OCI-LY1 (cell line): ENCODE data around the gene THBS4.

Experiments
- H2AFZ ChIP-seq: fragments of 200-600 bp; sonication (generic), shearing (Covaris generic); 2 replicates; pipeline ENCODE4 v1.6.0; 2014; ENCODE audit warnings: antibody characterized with exemption, mild to moderate bottlenecking, low read length
- H3F3A ChIP-seq: fragments of 200-600 bp; sonication (generic), shearing (Covaris generic); 2 replicates; pipeline ENCODE4 v1.6.0; 2014; ENCODE audit warnings: mild to moderate bottlenecking, antibody characterized with exemption, low read length, moderate library complexity; ENCODE audit not compliant: insufficient read depth
- H3K27ac ChIP-seq: fragments of 200-600 bp; sonication (generic); 2 replicates; pipeline ENCODE4 v1.5.1; 2014; ENCODE audit warnings: low read length, mixed run types, mild to moderate bottlenecking, low read depth; ENCODE audit not compliant: poor library complexity, severe bottlenecking
- H3K27me3 ChIP-seq: fragments of 200-600 bp; sonication (generic); 2 replicates; pipeline ENCODE4 v1.6.0; 2014; ENCODE audit warnings: antibody characterized with exemption, mild to moderate bottlenecking, low read length, moderate library complexity; ENCODE audit not compliant: insufficient read depth
- H3K36me3 ChIP-seq: fragments of 200-600 bp; sonication (generic); 2 replicates; pipeline ENCODE4 v1.6.1; 2014; ENCODE audit warnings: mild to moderate bottlenecking, antibody characterized with exemption, low read length, moderate library complexity, mixed read lengths; ENCODE audit not compliant: insufficient read depth
- H3K4me1 ChIP-seq: fragments of 200-600 bp; sonication (generic); 2 replicates; pipeline ENCODE4 v1.5.1; 2014; ENCODE audit warnings: mild to moderate bottlenecking, low read length, moderate library complexity; ENCODE audit not compliant: insufficient read depth, severe bottlenecking
- H3K4me2 ChIP-seq: fragments of 200-600 bp; sonication (generic), shearing (Covaris generic); 2 replicates; pipeline ENCODE4 v1.6.1; 2014; ENCODE audit warnings: low read length
- H3K4me3 ChIP-seq: fragments of 200-600 bp; sonication (generic); 2 replicates; pipeline ENCODE4 v1.5.1; 2014; ENCODE audit warnings: low read length, low read depth, mild to moderate bottlenecking, mixed read lengths; ENCODE audit not compliant: poor library complexity, severe bottlenecking
- H3K79me2 ChIP-seq: fragments of 200-600 bp; shearing (Covaris generic); 2 replicates; pipeline ENCODE4 v1.6.1; 2016; ENCODE audit warnings: mixed run types, low read length, mixed read lengths; ENCODE audit not compliant: insufficient read depth
- H3K9ac ChIP-seq: fragments of 200-600 bp; sonication (generic), shearing (Covaris generic); 2 replicates; pipeline ENCODE4 v1.6.1; 2014; ENCODE audit warnings: mild to moderate bottlenecking, low read length, mixed read lengths
- H3K9me2 ChIP-seq: fragments of 200-600 bp; sonication (generic), shearing (Covaris generic); 2 replicates; pipeline ENCODE4 v1.6.1; 2014; ENCODE audit warnings: low read depth, mild to moderate bottlenecking, low read length, mixed read lengths
- H3K9me3 ChIP-seq: fragments of 200-600 bp; shearing (Covaris generic); 2 replicates; pipeline ENCODE4 v1.6.1; 2014; ENCODE audit warnings: low read length, mixed read lengths
- H4K20me1 ChIP-seq: fragments of 200-600 bp; sonication (generic), shearing (Covaris generic); 2 replicates; pipeline ENCODE4 v1.6.0; 2016; ENCODE audit warnings: mild to moderate bottlenecking, low read length; ENCODE audit not compliant: insufficient read depth
- EZH2 ChIP-seq: fragments of 200-600 bp; sonication (generic), shearing (Covaris generic); IDR thresholded peaks from 2 replicates; pipeline ENCODE4 v1.8.0; 2017; ENCODE audit warnings: borderline replicate concordance, mixed run types, mild to moderate bottlenecking, antibody characterized with exemption, low read length, moderate library complexity, mixed read lengths
- TF ChIP-seq, protein P1 (sequence below): fragments of 200-600 bp; sonication (generic), shearing (Covaris generic); IDR thresholded peaks from 2 replicates; pipeline ENCODE4 v1.5.1; 2017; ENCODE audit warnings: mild to moderate bottlenecking, antibody characterized with exemption, low read length, moderate library complexity, mixed read lengths

The THBS4 gene

DNA sequence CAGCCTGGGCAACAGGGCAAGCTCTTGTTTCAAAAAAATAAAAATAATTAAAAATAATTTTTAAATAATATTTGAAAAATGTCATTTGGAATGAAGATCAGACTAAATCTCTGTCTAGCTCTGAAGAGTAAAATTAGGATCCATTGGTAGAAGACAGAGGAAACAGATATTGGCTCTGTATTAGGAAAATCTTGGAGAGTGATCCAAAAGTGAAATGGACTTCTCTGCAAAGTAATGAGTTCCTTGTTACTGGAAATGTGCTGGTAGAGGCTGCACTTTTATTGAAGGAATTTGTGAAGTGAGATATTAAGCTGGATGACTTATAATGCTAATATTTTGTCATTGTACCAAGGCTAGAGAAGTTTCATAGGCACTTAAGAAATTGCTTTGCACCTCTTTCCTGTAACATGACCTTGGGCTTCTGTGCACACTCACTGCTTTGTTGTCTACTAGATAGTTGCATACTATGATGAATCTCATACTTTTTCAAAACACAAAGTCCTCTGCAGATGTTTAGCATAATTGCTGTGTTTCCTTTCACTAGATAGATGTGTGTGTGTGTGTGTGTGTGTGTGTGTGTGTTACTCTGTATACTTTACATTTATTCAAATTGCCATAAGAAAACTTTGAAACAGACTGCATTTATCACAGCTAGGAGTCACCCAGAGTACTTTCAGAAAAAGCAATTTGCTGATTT is 13.1 kb downstream of the THBS4 start:
- H3K4me2 ChIP-seq, result no peak overlapping the region
- TF ChIP-seq, protein P1, sequence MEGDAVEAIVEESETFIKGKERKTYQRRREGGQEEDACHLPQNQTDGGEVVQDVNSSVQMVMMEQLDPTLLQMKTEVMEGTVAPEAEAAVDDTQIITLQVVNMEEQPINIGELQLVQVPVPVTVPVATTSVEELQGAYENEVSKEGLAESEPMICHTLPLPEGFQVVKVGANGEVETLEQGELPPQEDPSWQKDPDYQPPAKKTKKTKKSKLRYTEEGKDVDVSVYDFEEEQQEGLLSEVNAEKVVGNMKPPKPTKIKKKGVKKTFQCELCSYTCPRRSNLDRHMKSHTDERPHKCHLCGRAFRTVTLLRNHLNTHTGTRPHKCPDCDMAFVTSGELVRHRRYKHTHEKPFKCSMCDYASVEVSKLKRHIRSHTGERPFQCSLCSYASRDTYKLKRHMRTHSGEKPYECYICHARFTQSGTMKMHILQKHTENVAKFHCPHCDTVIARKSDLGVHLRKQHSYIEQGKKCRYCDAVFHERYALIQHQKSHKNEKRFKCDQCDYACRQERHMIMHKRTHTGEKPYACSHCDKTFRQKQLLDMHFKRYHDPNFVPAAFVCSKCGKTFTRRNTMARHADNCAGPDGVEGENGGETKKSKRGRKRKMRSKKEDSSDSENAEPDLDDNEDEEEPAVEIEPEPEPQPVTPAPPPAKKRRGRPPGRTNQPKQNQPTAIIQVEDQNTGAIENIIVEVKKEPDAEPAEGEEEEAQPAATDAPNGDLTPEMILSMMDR, result no peak
- TF ChIP-seq EZH2, result no peak

DNA sequence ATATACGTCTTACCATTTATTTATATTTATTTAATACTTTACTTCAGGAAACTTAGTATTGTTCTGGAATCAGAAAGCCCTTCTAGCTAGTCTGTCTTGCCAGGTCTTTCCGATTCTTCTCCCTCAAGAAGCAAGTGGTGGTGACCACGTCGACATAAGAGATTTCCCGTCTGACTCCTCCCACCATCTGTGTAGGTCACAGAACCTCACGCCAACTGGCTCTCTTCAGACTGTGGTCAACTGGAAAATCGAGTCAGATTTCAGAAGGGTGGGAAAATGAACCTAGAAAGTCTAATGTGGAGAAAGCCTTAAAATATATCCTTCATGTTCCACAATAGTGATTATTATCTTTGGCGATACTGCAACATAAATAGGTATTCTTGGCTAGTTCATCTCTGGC is 17.3 kb downstream of the THBS4 start:
- H3K4me1 ChIP-seq, result no peaks in the 10 kb centered on the region
- H3K4me3 ChIP-seq, result no peak overlapping the region
- H3K79me2 ChIP-seq, result no peaks in the 10 kb centered on the region
- H3K9me2 ChIP-seq, result no peaks in the 10 kb centered on the region
- no peaks in the 10 kb centered on the region for H4K20me1 ChIP-seq
- no peak overlapping the region for H3K27ac ChIP-seq
- no peaks in the 10 kb centered on the region for H3K27me3 ChIP-seq
- no peak for TF ChIP-seq EZH2
- TF ChIP-seq, protein P1, result no peak
- no peak overlapping the region for H2AFZ ChIP-seq
- H3K9ac ChIP-seq, result no peak overlapping the region
- H3K9me3 ChIP-seq, result no peaks in the 10 kb centered on the region
- H3K4me2 ChIP-seq, result no peak overlapping the region
- no peaks in the 10 kb centered on the region for H3F3A ChIP-seq
- no peaks in the 10 kb centered on the region for H3K36me3 ChIP-seq

More for the DNA sequence above, 13.1 kb downstream of the THBS4 start:
- no peaks in the 10 kb centered on the region for H3K4me1 ChIP-seq
- no peaks in the 10 kb centered on the region for H3K9me3 ChIP-seq
- no peaks in the 10 kb centered on the region for H4K20me1 ChIP-seq
- no peaks in the 10 kb centered on the region for H3K79me2 ChIP-seq
- H2AFZ ChIP-seq, result no peak overlapping the region
- no peak overlapping the region for H3K27ac ChIP-seq
- no peak overlapping the region for H3K9ac ChIP-seq
- no peaks in the 10 kb centered on the region for H3K9me2 ChIP-seq
- no peak overlapping the region for H3K4me3 ChIP-seq
- H3K36me3 ChIP-seq, result no peaks in the 10 kb centered on the region
- no peaks in the 10 kb centered on the region for H3K27me3 ChIP-seq
- H3F3A ChIP-seq, result no peaks in the 10 kb centered on the region

DNA sequence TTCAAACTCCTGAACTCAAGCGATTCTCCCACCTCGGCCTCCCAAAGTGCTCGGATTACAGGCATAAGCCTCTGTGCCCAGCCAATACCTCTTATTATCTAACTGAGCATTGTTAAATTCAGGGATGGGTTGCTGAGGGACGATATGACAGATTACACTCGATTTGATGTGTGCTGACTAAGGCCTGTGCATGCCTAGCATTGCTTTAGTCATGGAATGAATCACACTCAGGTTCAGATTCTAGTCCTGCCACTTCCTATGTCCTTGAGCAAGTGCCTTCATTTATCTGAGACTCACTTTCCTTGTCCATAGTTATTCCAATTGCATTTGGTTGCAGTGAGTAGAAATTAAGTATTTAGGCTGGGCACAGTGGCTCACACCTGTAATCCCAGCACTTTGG is 19.5 kb downstream of the THBS4 start:
- Histone ChIP-seq H3K9ac (no peak overlapping the region), H3K4me2 (no peak overlapping the region)

More for the DNA sequence above, 19.5 kb downstream of the THBS4 start:
- no peak overlapping the region for H2AFZ ChIP-seq
- no peaks in the 10 kb centered on the region for H4K20me1 ChIP-seq
- no peaks in the 10 kb centered on the region for H3K9me3 ChIP-seq
- no peak for TF ChIP-seq EZH2
- TF ChIP-seq, protein P1, result no peak
- H3K4me1 ChIP-seq, result no peaks in the 10 kb centered on the region
- H3K79me2 ChIP-seq, result no peaks in the 10 kb centered on the region
- no peaks in the 10 kb centered on the region for H3K36me3 ChIP-seq
- no peak overlapping the region for H3K27ac ChIP-seq
- H3K27me3 ChIP-seq, result no peaks in the 10 kb centered on the region
- H3F3A ChIP-seq, result no peaks in the 10 kb centered on the region
- no peaks in the 10 kb centered on the region for H3K9me2 ChIP-seq
- no peak overlapping the region for H3K4me3 ChIP-seq
